Naive thymus-derived CD8-positive, alpha-beta T cell (primary cell): ENCODE data around the gene KPNA1. TPM values are rescaled to one million over a fixed set of nuclear protein-coding genes. Genes with fewer than 3 reads are reported as not detected.

ENCODE experiments used
- ATAC-seq, 2 donors: fragments of 150-1000 bp; cut with Tn5 transposase in 1 of 2; sonication (Bioruptor Pico), chemical (Tn5 transposase) in 1 of 2; 1 replicate in 1 of 2; 2 replicates in 1 of 2; pipeline ENCODE4 v1.10.0; 2021; ENCODE audit warnings: mild to moderate bottlenecking in 2 of 2, moderate library complexity in 2 of 2
- POLR2A ChIA-PET: fragments of 350-600 bp; sonication (Branson Sonifier 250); formaldehyde crosslinking; loops from one replicate; lab custom pipeline; 2021; ENCODE audit warnings: antibody characterized with exemption; lab: Charles Lee
- DNase-seq, 10 donors: peaks; one replicate each; pipeline versions ENCODE4 v3.0.0 to v3.0.0-alpha.2; 2020 to 2022
- H3K27ac Mint-ChIP-seq, 10 donors: one replicate each; pipeline ENCODE4 v1.8.0; 2020 to 2022; ENCODE audit warnings: mild to moderate bottlenecking in 10 of 10, mixed read lengths in 10 of 10, moderate library complexity in 4 of 10, inconsistent platforms in 1 of 10
- H3K27me3 Mint-ChIP-seq, 5 donors: one replicate each; pipeline ENCODE4 v1.8.0; 2021 to 2022; ENCODE audit warnings: mixed read lengths in 5 of 5
- H3K36me3 Mint-ChIP-seq, 3 donors: one replicate each; pipeline ENCODE4 v1.8.0; 2020 to 2022; ENCODE audit warnings: mixed read lengths in 3 of 3, mild to moderate bottlenecking in 2 of 3, inconsistent platforms in 1 of 3
- H3K4me1 Mint-ChIP-seq, 4 donors: one replicate each; pipeline ENCODE4 v1.8.0; 2021 to 2022; ENCODE audit warnings: mixed read lengths in 4 of 4
- H3K4me3 Mint-ChIP-seq, 10 donors: one replicate each; pipeline ENCODE4 v1.8.0; 2020 to 2022; ENCODE audit warnings: mild to moderate bottlenecking in 10 of 10, mixed read lengths in 10 of 10, moderate library complexity in 6 of 10, inconsistent platforms in 1 of 10
- H3K9me3 Mint-ChIP-seq, 9 donors: one replicate each; pipeline ENCODE4 v1.8.0; 2020 to 2022; ENCODE audit warnings: mixed read lengths in 9 of 9, mild to moderate bottlenecking in 3 of 9, inconsistent platforms in 1 of 9, moderate library complexity in 1 of 9
- polyA plus RNA-seq, 3 donors: library from polyadenylated mRNA; unstranded; fragments of 300-500 nt; fragmentation: Illumina TruSeq; gene quantifications; one replicate each; pipeline ENCODE4 v1.2.3, GENCODE V29; 2021
- total RNA-seq, 8 experiments: library from RNA in 2 of 8; stranded (reverse) in 2 of 8; gene quantifications; one replicate each; pipeline ENCODE4 v1.2.3 and lab custom pipeline; 2021 to 2026

The KPNA1 gene
- total and polyA plus RNA-seq, 5 experiments from 2014 or later, result 36.9 to 78.2 (median 49.5) TPM

DNA sequence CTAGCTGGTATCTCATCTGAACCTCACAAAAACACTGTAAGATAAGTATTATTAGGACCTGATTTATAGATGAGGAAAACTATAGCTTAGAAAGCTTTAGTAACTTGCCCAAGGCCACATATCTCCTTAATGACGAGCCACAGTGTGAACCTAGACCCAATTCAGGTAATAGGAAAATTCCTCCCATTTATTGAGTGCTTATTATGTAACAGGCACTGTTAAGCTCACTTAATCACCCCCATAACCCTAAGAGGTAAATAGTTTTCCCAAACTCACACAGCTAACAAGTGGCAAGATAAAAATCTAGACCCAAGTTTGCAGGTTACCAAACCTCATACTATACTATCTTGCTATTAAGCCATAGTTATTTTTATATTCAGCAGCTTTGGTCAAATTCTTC, 106.8 kb downstream of the KPNA1 start:
- no peak for DNase-seq
- no peak for ATAC-seq
- H3K4me3 Mint-ChIP-seq, result no peak overlapping the region
- H3K27ac Mint-ChIP-seq, result peak overlapping the region in 3 of 10 donors; percentile 7 to 77 (median 64)
- H3K9me3 Mint-ChIP-seq, result no peaks in the 10 kb centered on the region
- POLR2A ChIA-PET, result interaction anchor here (0.8 to 0.9 kb wide), 2 partner anchors 8 to 24 kb away, joined by 3 read pairs; partner anchors contain the start of gene FAM162A
- no peaks in the 10 kb centered on the region for H3K27me3 Mint-ChIP-seq
- H3K36me3 Mint-ChIP-seq, result peaks cover 5 to 88% (median 22%) of the 10 kb centered on the region in 3 donors
- peaks cover 9 to 29% (median 23%) of the 10 kb centered on the region in 4 donors for H3K4me1 Mint-ChIP-seq

- peaks cover 5 to 80% (median 22%) of the 10 kb centered on the region in 3 donors for H3K36me3 Mint-ChIP-seq
Observed at GRCh38 chr3:122406198-122406597, 108.5 kb downstream of the KPNA1 start.

DNA sequence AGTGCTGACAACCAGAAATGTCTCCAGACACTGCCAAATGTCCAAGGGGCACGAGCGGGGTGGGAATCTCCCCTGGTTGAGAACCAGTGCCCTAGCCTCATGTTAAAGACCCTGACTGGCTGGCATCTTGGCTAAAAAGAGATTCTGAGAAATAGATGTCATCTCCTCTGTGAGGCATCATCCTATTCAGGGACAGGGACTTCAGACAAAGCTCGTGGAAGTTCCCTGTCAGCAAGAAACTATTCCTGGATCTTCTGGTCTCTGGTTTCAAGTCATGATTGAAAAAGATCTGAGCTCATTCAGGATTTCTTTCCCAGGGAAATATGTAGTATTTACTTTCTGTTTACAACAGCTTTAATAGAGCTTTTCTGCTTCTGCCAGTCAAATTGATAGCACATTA, 109.7 kb downstream of the KPNA1 start:
- H3K27ac Mint-ChIP-seq, result no peak overlapping the region
- DNase-seq (no peak), ATAC-seq (no peak)
- H3K9me3 Mint-ChIP-seq, result no peaks in the 10 kb centered on the region
- POLR2A ChIA-PET, result no interaction called here
- H3K4me3 Mint-ChIP-seq, result no peak overlapping the region
- peaks cover 5 to 73% (median 21%) of the 10 kb centered on the region in 3 donors for H3K36me3 Mint-ChIP-seq
- peaks cover 4 to 12% (median 10%) of the 10 kb centered on the region in 4 donors for H3K4me1 Mint-ChIP-seq
- H3K27me3 Mint-ChIP-seq, result no peaks in the 10 kb centered on the region

More at GRCh38 chr3:122406198-122406597, 108.5 kb downstream of the KPNA1 start:
- no peak for ATAC-seq
- Mint-ChIP-seq H3K4me3 (no peak overlapping the region), H3K27me3 (no peaks in the 10 kb centered on the region), H3K27ac (peak overlapping the region in 4 of 10 donors; percentile 36 to 77 (median 44)), H3K4me1 (peaks cover 7 to 17% (median 12%) of the 10 kb centered on the region in 4 donors), H3K9me3 (no peaks in the 10 kb centered on the region)
- DNase-seq, result no peak
- POLR2A ChIA-PET, result interaction anchor here (1.3 kb wide), 1 partner anchor 10 kb away, joined by 4 read pairs; the partner anchor contains the start of gene WDR5B

DNA sequence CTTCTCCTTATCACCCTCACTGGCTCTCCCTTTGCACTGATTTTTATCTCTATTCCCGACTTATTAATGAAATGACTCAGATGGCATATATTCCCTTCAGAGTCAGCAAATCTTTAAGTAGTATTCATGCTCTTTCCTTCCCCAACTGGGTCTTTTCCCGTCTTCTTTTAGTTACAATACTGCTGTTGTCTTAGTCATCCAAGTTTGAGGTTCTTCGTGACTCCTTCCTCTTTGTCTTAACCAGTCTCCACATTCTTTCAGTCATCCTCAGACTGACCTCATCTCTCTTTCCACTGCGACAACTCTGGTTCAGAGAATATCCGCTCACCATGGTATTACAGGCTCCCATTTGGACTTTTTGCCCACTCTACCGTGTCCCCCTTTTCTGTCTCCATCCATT, 111.2 kb downstream of the KPNA1 start:
- Mint-ChIP-seq H3K36me3 (peaks cover 5 to 62% (median 15%) of the 10 kb centered on the region in 3 donors), H3K4me1 (peaks cover 0 to 6% (median 2%) of the 10 kb centered on the region in 4 donors), H3K27ac (peak overlapping the region in 1 of 10 donors; percentile 49), H3K9me3 (no peaks in the 10 kb centered on the region), H3K4me3 (no peak overlapping the region), H3K27me3 (no peaks in the 10 kb centered on the region)
- ATAC-seq (no peak), DNase-seq (no peak)
- POLR2A ChIA-PET, result no interaction called here

DNA sequence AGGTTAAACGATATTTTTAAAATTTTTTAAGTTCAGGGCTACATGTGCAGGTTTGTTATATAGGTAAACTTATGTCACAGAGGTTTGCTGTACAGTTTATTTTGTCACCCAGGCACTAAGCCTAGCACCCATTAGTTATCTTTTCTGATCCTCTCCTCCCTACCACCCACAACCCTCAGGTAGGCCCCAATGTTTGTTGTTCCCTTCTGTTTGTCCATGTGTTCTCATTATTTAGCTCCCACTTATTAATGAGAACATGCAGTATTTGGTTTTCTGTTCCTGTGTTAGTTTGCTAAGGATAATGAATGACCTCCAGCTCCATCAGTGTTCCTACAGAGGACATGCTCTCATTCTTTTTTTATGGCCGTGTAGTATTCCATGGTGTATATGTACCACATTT, 115.8 kb downstream of the KPNA1 start:
- ATAC-seq (no peak), DNase-seq (no peak)
- peak overlapping the region in 1 of 10 donors; percentile 48 for H3K27ac Mint-ChIP-seq
- POLR2A ChIA-PET, result no interaction called here
- H3K9me3 Mint-ChIP-seq, result no peaks in the 10 kb centered on the region
- H3K4me3 Mint-ChIP-seq, result no peak overlapping the region
- H3K36me3 Mint-ChIP-seq, result peaks cover 4 to 32% (median 5%) of the 10 kb centered on the region in 3 donors
- no peaks in the 10 kb centered on the region for H3K27me3 Mint-ChIP-seq
- peaks cover 1 to 6% (median 4%) of the 10 kb centered on the region in 4 donors for H3K4me1 Mint-ChIP-seq

- peaks cover 0 to 24% (median 0%) of the 10 kb centered on the region in 3 donors for H3K36me3 Mint-ChIP-seq
- H3K27ac Mint-ChIP-seq, result peak overlapping the region in 2 of 10 donors; percentile 13 to 70
- H3K9me3 Mint-ChIP-seq, result no peaks in the 10 kb centered on the region
- peaks cover 4 to 11% (median 4%) of the 10 kb centered on the region in 4 donors for H3K4me1 Mint-ChIP-seq
- no peak for ATAC-seq
- H3K27me3 Mint-ChIP-seq, result no peaks in the 10 kb centered on the region
- no peak overlapping the region for H3K4me3 Mint-ChIP-seq
- POLR2A ChIA-PET, result no interaction called here
- DNase-seq, result no peak
Observed at GRCh38 chr3:122397201-122397600, 117.5 kb downstream of the KPNA1 start.

DNA sequence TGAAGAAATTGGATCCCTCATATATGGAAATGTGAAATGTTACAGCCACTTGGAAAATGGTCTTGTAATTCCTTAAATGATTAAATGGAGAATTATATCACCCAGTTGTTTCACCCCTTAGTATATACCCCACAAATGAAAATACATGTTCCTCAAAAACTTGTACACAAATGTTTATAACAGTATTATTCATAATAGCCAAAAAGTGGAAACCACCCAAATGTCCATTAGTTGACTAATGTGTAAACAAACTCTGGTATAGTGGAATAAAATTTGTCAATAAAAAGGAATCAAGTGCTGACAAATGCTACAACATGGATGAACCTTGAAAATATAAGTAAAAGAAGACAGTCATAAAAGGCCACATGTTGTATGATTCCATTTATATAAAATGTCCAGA, 118.2 kb downstream of the KPNA1 start:
- H3K9me3 Mint-ChIP-seq, result no peaks in the 10 kb centered on the region
- ATAC-seq (no peak), DNase-seq (no peak)
- peak overlapping the region in 1 of 10 donors; percentile 50 for H3K27ac Mint-ChIP-seq
- peaks cover 4 to 16% (median 4%) of the 10 kb centered on the region in 4 donors for H3K4me1 Mint-ChIP-seq
- no peak overlapping the region for H3K4me3 Mint-ChIP-seq
- H3K36me3 Mint-ChIP-seq, result peaks cover 0 to 24% (median 0%) of the 10 kb centered on the region in 3 donors
- no peaks in the 10 kb centered on the region for H3K27me3 Mint-ChIP-seq
- POLR2A ChIA-PET, result no interaction called here

DNA sequence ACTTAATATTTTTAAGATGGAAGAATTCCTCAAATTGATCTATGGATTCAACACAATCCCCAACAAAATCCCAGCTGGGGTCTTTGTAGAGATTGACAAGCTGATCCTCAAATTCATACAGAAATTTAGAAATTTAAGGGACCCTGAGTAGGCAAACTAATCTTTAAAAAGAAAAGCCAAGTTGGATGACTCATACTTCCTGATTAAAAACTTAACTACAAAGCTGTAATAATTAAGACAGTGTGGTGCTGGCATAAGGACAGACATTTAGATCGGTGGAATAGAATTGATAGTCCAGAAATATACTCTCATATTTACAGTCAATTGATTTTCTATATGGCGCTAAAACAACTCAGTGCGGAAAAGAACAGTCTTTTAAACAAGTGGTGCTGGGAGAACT, 119.2 kb downstream of the KPNA1 start:
- peaks cover 0 to 24% (median 0%) of the 10 kb centered on the region in 3 donors for H3K36me3 Mint-ChIP-seq
- no peak for DNase-seq
- H3K9me3 Mint-ChIP-seq, result no peaks in the 10 kb centered on the region
- no peaks in the 10 kb centered on the region for H3K27me3 Mint-ChIP-seq
- H3K4me3 Mint-ChIP-seq, result no peak overlapping the region
- ATAC-seq, result no peak
- H3K27ac Mint-ChIP-seq, result no peak overlapping the region
- peaks cover 2 to 11% (median 4%) of the 10 kb centered on the region in 4 donors for H3K4me1 Mint-ChIP-seq
- POLR2A ChIA-PET, result no interaction called here

- ATAC-seq (no peak), DNase-seq (no peak)
- Mint-ChIP-seq H3K27ac (peak overlapping the region in 2 of 10 donors; percentile 38 to 56), H3K4me1 (peaks cover 2 to 11% (median 5%) of the 10 kb centered on the region in 4 donors), H3K27me3 (no peaks in the 10 kb centered on the region), H3K9me3 (no peaks in the 10 kb centered on the region), H3K36me3 (peaks cover 0 to 21% (median 0%) of the 10 kb centered on the region in 3 donors), H3K4me3 (no peak overlapping the region)
- POLR2A ChIA-PET, result interaction anchor here (3.2 kb wide), 1 partner anchor 10 kb away, joined by 23 read pairs; the partner anchor contains the start of genes FAM162A and MIX23
Observed at GRCh38 chr3:122394173-122394572, 120.6 kb downstream of the KPNA1 start.

- Mint-ChIP-seq H3K27me3 (no peaks in the 10 kb centered on the region), H3K27ac (peak overlapping the region in 1 of 10 donors; percentile 43), H3K4me1 (peaks cover 6 to 15% (median 10%) of the 10 kb centered on the region in 4 donors), H3K36me3 (peaks cover 0 to 25% (median 0%) of the 10 kb centered on the region in 3 donors), H3K9me3 (no peaks in the 10 kb centered on the region), H3K4me3 (no peak overlapping the region)
- POLR2A ChIA-PET, result interaction anchor here (0.7 to 3.2 kb wide), 2 partner anchors 9 to 171 kb away, joined by 3 to 23 read pairs; partner anchors contain the start of genes FAM162A and MIX23
- peak in 5 of 10 donors; percentile 9 to 60 (median 46) for DNase-seq
- ATAC-seq, result peak; percentile 52 to 56
Observed at GRCh38 chr3:122392868-122393844, 121.6 kb downstream of the KPNA1 start.

GRCh38 chr3:122391681-122392446, 122.9 kb downstream of the KPNA1 start:
- ATAC-seq (no peak), DNase-seq (no peak)
- Mint-ChIP-seq H3K9me3 (no peaks in the 10 kb centered on the region), H3K27ac (peak overlapping the region in 2 of 10 donors; percentile 33 to 52), H3K4me3 (no peak overlapping the region), H3K36me3 (peaks cover 0 to 30% (median 0%) of the 10 kb centered on the region in 3 donors), H3K27me3 (no peaks in the 10 kb centered on the region), H3K4me1 (peaks cover 12 to 24% (median 20%) of the 10 kb centered on the region in 4 donors)
- POLR2A ChIA-PET, result interaction anchor here (3.2 kb wide), 1 partner anchor 8 kb away, joined by 23 read pairs; the partner anchor contains the start of genes FAM162A and MIX23

DNA sequence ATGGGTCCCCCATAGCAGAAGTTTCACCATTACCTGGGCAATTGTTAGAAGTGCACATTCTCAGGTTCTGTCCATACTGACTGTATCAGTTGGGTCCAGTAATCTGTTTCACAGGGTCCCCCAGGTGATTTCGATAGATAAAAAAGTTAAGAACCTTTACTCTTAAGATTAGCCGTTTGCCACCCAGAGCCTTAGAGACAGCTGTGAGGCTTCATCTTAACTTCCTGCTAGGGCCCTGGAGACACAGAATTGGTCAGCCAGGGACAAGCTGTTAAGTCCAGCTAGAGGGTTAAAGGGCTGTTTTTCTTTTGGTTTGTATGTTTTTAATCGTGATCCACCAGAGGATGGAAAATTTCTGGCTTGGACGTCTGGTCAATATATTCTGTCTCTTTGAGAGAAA, 124.1 kb downstream of the KPNA1 start:
- H3K4me3 Mint-ChIP-seq, result no peak overlapping the region
- H3K27me3 Mint-ChIP-seq, result no peaks in the 10 kb centered on the region
- H3K4me1 Mint-ChIP-seq, result peaks cover 15 to 33% (median 25%) of the 10 kb centered on the region in 4 donors
- no peak overlapping the region for H3K27ac Mint-ChIP-seq
- POLR2A ChIA-PET, result no interaction called here
- DNase-seq (no peak), ATAC-seq (no peak)
- no peaks in the 10 kb centered on the region for H3K9me3 Mint-ChIP-seq
- peaks cover 0 to 36% (median 0%) of the 10 kb centered on the region in 3 donors for H3K36me3 Mint-ChIP-seq
